ENCODE measurements around the gene CYP26B1.

Gene CYP26B1

GRCh38 chr2:72121153-72121552, 26.5 kb downstream of the CYP26B1 start:
- no peak for TF ChIP-seq CTCF (conservative IDR thresholded peaks at IDR 0.05; ENCODE audit: low read depth, low read length)
- no peak overlapping the region for H3K4me3 ChIP-seq (ENCODE audit: low read length)
- DNase-seq (ENCODE audit: low read depth), result no peak

GRCh38 chr2:72118951-72119350, 28.7 kb downstream of the CYP26B1 start:
- TF ChIP-seq CTCF (conservative IDR thresholded peaks at IDR 0.05; ENCODE audit: low read depth, low read length), result no peak
- no peak for DNase-seq (ENCODE audit: low read depth)
- H3K4me3 ChIP-seq (ENCODE audit: low read length), result no peak overlapping the region

GRCh38 chr2:72118386-72118785, 29.3 kb downstream of the CYP26B1 start:
- no peak overlapping the region for H3K4me3 ChIP-seq (ENCODE audit: low read length)
- DNase-seq (ENCODE audit: low read depth), result no peak
- TF ChIP-seq CTCF (conservative IDR thresholded peaks at IDR 0.05; ENCODE audit: low read depth, low read length), result no peak

- no peak for TF ChIP-seq CTCF (conservative IDR thresholded peaks at IDR 0.05; ENCODE audit: low read depth, low read length)
- H3K4me3 ChIP-seq (ENCODE audit: low read length), result no peak overlapping the region
- DNase-seq (ENCODE audit: low read depth), result no peak
These were observed 29.9 kb downstream of the CYP26B1 start for GRCh38 chr2:72117718-72118117.

GRCh38 chr2:72117029-72117428, 30.6 kb downstream of the CYP26B1 start:
- TF ChIP-seq CTCF (conservative IDR thresholded peaks at IDR 0.05; ENCODE audit: low read depth, low read length), result no peak
- DNase-seq (ENCODE audit: low read depth), result no peak

GRCh38 chr2:72116081-72116533, 31.6 kb downstream of the CYP26B1 start:
- no peak overlapping the region for H3K4me3 ChIP-seq (ENCODE audit: low read length)
- peak; percentile 65 for TF ChIP-seq CTCF (conservative IDR thresholded peaks at IDR 0.05; ENCODE audit: low read depth, low read length)
- no peak for DNase-seq (ENCODE audit: low read depth)

More at GRCh38 chr2:72117029-72117428, 30.6 kb downstream of the CYP26B1 start:
- no peak overlapping the region for H3K4me3 ChIP-seq (ENCODE audit: low read length)

GRCh38 chr2:72115110-72116080, 32.3 kb downstream of the CYP26B1 start:
- DNase-seq (ENCODE audit: low read depth), result peak; percentile 86
- TF ChIP-seq CTCF (conservative IDR thresholded peaks at IDR 0.05; ENCODE audit: low read depth, low read length), result no peak
- H3K4me3 ChIP-seq (ENCODE audit: low read length), result no peak overlapping the region
